ENCODE measurements around the gene SCYGR3.

SCYGR3 gene

GRCh38 chr2:227570615-227571014 is 44.0 kb downstream of the SCYGR3 start:
- no peak for DNase-seq (ENCODE audit: low read depth)
- H3K4me3 ChIP-seq (ENCODE audit: low read depth, low read length), result no peak overlapping the region

DNA sequence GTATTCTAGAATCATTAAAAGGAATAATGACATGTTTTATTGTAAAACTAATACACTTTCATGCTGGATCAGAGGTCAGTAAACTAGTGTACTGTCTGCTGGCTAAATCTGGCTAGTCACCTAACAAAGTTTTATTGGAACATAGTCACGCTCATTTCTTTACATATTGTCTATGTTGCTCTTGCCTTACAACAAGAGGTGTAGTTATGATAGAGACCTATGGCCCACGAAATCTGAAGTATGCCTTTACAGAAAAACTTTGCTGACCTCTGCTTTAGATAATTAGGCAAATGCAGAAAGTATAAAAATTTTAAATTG is 45.8 kb downstream of the SCYGR3 start:
- no peak overlapping the region for H3K4me3 ChIP-seq (ENCODE audit: low read depth, low read length)
- no peak for DNase-seq (ENCODE audit: low read depth)

GRCh38 chr2:227566012-227566411 is 48.6 kb downstream of the SCYGR3 start:
- no peak for DNase-seq (ENCODE audit: low read depth)
- no peak overlapping the region for H3K4me3 ChIP-seq (ENCODE audit: low read depth, low read length)

- DNase-seq (ENCODE audit: low read depth), result no peak
- H3K4me3 ChIP-seq (ENCODE audit: low read depth, low read length), result no peak overlapping the region
These were observed 49.6 kb downstream of the SCYGR3 start for GRCh38 chr2:227565080-227565479.
